GM12873 (cell line): ENCODE data around the gene NOP56.

Experiments used
- TF ChIP-seq, protein P1 (sequence below): IDR thresholded peaks from 2 replicates; pipeline ENCODE4 v1.5.1; 2012; ENCODE audit warnings: low read depth, mild to moderate bottlenecking, moderate library complexity, low read length, control low read depth; ENCODE audit not compliant: insufficient read depth; ENCODE audit errors: missing control alignments

The NOP56 gene

DNA sequence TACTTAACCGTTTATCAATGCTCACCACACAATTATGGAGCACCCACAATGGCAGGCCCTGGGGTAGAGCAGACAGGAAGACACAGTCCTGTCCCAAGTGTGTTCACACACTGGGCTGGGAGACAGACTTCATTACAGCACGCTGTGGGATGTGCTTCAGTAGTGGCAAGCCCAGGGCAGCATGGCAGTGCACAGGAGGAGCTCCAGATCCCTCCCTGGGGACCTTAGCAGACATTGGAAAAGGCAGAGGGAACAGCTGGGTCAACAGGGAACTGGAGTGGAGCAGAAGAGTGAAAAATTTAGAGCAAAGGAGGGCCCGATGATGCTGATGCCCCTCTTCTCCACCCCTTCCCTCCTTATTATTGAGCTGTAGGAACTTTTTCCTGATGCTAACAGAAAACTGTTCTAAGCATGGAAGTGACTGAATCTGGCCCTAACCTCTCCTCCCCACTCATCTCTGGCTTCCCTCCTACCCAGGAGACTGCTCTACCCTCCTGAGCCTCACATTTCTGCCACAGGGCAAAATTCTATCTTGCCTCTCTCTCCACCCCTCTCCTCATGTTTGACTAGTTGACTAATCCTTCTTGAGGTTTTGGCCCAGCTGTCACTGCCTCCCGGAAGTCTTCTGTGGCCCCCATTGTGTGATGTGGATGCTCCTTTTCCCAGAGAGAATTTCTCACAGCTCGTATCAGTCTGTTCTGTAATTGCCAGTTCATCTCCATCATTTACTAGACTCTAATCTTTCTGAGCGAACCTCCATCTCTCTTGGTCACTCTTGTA is 41.3 kb upstream of the NOP56 start:
- TF ChIP-seq, protein P1, sequence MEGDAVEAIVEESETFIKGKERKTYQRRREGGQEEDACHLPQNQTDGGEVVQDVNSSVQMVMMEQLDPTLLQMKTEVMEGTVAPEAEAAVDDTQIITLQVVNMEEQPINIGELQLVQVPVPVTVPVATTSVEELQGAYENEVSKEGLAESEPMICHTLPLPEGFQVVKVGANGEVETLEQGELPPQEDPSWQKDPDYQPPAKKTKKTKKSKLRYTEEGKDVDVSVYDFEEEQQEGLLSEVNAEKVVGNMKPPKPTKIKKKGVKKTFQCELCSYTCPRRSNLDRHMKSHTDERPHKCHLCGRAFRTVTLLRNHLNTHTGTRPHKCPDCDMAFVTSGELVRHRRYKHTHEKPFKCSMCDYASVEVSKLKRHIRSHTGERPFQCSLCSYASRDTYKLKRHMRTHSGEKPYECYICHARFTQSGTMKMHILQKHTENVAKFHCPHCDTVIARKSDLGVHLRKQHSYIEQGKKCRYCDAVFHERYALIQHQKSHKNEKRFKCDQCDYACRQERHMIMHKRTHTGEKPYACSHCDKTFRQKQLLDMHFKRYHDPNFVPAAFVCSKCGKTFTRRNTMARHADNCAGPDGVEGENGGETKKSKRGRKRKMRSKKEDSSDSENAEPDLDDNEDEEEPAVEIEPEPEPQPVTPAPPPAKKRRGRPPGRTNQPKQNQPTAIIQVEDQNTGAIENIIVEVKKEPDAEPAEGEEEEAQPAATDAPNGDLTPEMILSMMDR: no peak

DNA sequence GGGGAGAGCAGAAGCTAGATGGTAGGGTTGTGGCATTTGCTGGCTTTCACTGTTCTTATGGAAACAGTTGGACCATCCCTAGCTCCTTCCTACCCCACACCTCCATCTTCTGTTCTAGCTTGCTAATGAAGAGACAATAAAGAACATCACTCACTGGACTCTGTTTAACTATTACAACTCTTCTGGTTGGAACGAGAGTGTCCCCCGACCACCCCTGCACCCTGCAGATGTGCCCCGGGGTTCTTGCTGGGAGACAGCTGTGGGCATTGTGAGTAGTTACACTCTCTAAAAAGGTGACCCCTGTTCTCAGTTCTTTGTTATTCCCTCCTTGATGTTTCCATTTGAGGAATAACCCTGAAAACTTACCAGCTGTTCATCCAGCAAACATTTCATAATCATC is 40.4 kb upstream of the NOP56 start:
- TF ChIP-seq, protein P1: no peak

DNA sequence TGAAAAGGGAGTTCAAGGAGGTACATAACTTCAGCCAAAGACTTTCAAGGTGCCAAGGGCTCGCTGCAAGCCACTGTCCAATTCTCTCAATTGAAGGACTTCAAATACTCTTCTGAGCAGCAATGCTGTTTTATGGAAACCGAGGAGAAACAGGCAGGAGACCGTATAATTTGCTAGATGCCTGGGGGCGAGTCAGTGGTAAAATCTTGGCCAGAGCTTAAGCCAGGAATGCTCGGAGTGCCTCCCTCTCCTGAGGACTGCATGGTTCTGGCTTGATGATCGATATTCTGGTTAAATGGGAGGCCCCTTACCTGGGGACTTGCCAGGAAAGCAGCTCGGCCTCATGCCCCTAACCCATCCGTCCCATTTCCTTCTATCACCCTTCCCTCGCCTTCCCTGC is 35.8 kb upstream of the NOP56 start:
- TF ChIP-seq, protein P1: no peak

DNA sequence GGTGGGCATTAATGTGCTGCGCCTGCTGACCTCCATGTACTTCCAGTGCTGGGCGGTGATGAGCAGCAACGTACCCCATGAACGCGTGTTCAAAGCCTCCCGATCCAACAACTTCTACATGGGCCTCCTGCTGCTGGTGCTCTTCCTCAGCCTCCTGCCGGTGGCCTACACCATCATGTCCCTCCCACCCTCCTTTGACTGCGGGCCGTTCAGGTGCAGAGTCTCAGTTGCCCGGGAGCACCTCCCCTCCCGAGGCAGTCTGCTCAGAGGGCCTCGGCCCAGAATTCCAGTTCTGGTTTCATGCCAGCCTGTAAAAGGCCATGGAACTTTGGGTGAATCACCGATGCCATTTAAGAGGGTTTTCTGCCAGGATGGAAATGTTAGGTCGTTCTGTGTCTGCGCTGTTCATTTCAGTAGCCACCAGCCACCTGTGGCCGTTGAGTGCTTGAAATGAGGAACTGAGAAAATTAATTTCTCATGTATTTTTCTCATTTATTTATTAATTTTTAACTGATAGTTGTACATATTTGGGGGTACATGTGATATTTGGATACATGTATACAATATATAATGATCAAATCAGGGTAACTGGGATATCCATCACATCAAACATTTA is 35.2 kb upstream of the NOP56 start:
- TF ChIP-seq, protein P1: no peak

DNA sequence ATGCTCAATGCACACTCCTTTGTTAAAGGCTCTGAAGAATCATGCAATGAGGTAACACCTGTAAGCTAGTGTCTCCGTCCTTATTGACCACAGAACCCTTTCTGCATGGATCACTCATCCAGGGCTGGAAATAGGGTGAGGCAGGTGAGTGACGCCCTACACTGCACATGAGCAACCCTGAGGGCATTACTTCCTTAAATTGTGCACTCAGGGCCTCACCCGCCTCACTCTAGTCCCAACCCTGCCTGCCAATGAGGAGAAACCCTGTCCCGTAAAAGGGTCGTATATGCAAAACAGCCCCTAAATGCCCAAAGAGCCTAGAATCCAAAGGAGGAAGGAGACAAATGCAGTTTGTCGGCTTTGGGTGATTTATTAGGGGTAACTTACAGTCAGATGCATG is 33.6 kb upstream of the NOP56 start:
- TF ChIP-seq, protein P1: no peak

DNA sequence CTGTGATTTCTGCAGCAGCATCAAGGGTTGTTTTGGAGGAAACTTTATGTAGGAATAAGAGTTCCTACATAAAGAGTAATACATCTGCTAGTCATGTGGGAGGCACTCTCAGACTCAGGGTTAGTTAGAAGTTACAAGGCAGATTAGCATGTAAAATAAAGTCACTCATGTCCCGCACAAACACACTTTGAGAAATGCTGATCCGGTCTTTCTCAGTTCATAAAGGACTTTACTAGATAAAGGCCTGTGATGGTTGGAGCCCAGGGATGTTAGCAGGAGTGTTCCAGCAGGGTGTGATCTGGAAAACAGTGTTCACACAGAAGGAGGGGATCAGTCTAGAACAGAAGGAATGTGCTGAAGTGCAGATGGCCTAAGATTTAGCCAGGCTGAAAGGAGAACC is 33.1 kb upstream of the NOP56 start:
- TF ChIP-seq, protein P1: no peak

DNA sequence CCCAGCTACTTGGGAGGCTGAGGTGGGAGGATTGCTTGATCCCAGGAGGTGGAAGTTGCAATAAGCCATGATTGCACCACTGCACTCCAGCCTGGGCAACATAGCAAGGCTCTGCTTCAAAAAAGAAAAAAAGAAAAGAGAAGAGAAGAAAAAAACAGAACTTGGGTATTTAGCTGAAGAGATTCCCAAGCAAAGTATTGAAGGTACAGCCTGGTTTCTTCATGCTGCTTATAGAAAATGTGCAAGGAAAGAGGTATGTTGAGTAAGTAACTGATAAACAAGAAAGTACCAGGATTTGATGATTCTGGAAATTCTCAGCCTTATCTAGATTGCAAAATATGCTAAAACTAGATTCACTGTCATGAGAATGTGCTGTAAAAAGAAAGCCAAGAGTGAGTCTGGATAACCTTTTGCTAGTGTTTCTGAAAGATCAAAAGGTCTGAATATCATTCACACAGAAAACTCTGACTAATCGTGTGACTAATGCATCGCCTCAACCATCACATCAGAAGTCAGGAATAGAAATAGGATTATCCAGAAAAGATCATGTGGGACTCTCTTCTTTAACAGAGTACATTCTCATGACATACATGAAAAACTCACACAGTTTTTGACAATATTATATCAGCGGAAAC is 32.4 kb upstream of the NOP56 start:
- TF ChIP-seq, protein P1: no peak
